ENCODE measurements around the gene UPF3A.
"Not testable (repeated sequence)": the region's sequence is repeated elsewhere in the genome, so short reads cannot be mapped to it uniquely, and the experiment has no call there.

Gene UPF3A, protein sequence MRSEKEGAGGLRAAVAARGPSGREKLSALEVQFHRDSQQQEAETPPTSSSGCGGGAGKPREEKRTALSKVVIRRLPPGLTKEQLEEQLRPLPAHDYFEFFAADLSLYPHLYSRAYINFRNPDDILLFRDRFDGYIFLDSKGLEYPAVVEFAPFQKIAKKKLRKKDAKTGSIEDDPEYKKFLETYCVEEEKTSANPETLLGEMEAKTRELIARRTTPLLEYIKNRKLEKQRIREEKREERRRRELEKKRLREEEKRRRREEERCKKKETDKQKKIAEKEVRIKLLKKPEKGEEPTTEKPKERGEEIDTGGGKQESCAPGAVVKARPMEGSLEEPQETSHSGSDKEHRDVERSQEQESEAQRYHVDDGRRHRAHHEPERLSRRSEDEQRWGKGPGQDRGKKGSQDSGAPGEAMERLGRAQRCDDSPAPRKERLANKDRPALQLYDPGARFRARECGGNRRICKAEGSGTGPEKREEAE

DNA sequence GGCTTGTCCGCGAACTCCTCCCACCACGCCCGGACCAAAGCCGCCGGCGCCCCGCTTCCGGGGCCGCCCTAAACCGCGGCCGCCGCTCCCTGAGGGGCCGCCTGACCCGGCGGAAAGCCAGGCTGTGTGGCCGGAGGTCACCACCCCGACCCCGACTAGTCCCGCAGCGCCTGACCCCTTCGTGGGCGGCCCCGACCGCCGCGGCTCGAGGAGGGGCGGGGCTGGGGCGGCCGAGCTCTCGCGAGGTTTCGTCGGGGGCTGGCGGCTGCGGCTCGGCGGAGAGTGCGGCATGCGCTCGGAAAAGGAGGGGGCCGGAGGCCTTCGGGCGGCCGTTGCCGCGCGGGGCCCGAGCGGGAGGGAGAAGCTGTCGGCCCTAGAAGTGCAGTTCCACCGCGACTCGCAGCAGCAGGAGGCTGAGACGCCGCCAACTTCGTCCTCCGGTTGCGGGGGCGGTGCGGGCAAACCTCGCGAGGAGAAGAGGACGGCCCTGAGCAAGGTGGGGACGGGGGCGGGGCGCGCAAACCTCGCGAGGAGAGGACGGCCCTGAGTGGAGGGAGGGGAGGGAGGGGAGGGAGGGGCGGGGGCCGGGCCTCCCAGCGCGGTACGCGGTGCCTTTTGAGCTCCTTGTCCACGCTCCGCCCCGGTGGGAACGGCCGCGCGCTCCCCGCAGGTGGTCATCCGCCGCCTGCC lies at the start of gene UPF3A:
UPF3A (plus strand) TSS at position 251 of the 690 bp plus-strand sequence; CDS start at position 290, 39 bp downstream.
- DNase-seq (ENCODE audit: low read depth in 2 of 2): peak; percentile 86 to 88

- DNase-seq (ENCODE audit: low read depth in 2 of 2): no peak
Measured at GRCh38 chr13:114231886-114232285, 49.5 kb upstream of the UPF3A start.

GRCh38 chr13:114234266-114234644 lies 47.1 kb upstream of the UPF3A start:
- no peak for DNase-seq (ENCODE audit: low read depth in 2 of 2)

DNA sequence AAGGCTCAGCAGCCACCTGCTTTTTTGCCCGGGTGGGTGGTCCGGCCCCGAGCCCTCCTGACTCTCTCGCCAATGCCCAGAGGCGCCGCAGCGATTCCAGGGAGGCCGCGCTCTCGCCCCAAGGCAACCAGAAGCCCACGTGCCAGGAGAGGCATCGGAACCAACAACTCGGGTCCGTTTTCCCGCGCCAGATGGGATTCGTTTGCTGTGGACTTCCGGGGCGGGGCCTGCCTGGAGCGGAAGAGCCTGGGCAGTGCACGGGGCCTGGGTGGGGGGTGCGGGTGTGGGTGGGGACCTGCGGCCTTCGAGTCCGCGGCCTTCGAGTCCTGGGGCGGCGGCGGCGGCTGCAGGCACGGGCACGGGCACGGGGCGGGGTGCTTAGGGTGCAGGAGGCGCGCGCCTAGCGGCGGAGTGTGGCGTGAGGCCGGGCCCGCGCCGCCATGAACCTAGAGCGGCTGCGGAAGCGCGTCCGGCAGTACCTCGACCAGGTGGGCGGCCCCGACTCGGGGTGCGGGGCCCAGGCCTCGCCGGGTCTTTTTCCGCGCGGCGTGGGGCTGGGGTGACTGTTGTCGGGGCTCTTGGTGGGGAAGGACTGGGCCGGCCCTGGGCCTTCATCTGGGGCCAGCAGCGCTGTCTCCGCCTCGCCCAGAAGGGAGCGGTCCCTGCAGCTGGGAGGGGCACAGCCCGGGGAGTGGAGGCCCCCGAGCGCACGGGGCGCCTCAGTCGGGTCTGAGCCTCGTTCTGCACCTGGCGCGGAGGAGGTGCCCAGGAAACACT lies 46.6 kb upstream of the UPF3A start, which contains the start of gene CDC16:
CDC16 (plus strand) TSS at position 253 of the 777 bp plus-strand sequence; CDS start at position 441, 188 bp downstream.
- peak; percentile 80 for DNase-seq (ENCODE audit: low read depth in 2 of 2)

- no peak for DNase-seq (ENCODE audit: low read depth in 2 of 2)
Measured at GRCh38 chr13:114235697-114236096, 45.7 kb upstream of the UPF3A start.

DNA sequence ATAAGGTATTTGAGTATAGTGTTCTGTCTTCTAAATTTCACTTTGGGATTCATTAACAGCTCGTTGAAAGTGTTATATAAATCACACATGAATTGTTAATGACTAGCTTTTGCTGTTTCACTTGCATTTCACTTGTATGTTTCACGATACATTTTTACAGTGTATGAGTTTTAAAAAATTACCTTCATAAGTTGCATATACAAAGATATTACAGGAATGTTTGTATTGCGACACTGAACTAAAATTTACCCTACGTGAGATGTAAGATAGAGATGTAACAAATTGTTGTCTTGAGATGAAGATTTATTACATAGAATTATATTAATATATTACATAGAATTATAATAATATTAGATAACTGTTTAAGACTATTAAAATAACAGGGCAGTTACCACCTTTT lies 45.2 kb upstream of the UPF3A start:
- no peak for DNase-seq (ENCODE audit: low read depth in 2 of 2)

GRCh38 chr13:114237415-114238112 lies 43.8 kb upstream of the UPF3A start:
- DNase-seq (ENCODE audit: low read depth in 2 of 2): no peak

- no peak for DNase-seq (ENCODE audit: low read depth in 2 of 2)
Measured at GRCh38 chr13:114241918-114242317, 39.5 kb upstream of the UPF3A start.

DNA sequence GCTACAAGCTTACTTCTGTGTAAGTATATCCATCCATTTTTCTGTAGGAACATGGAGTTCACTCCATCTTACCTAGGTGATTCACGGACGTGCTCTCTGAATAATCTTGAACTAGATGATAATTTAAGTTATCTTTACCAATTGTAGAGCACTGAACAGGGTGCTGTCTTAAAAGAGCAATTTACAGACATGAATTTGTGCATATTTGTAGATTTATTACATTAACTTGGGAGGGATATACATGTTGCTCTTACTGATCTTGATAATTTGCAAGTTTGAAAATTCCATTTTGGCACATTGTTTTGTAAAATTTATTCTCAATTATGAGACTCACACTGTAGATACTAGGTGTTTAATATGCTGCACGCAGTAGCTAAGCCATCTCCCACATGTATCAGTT lies 37.4 kb upstream of the UPF3A start:
- no peak for DNase-seq (ENCODE audit: low read depth in 2 of 2)

GRCh38 chr13:114244637-114245036 lies 36.8 kb upstream of the UPF3A start:
- DNase-seq (ENCODE audit: low read depth in 2 of 2): no peak

DNA sequence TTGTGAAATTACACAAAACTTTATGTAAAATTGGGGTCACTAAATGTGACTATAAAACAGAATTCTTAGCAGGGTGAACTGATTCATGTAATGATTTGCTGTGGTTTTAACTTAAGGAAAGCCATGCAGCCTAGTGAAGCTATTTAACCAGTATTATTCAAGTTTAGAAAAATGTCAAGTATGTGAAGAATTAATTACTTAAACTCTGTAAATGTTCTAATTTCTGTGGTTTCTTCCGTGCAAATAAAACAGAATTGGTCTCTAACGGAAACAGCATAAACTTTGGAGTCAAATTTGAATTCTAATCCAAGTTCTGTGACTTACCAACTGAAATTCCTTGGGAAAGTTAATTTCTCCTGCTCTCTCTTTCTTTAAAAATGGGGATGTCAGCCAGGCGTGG lies 33.4 kb upstream of the UPF3A start:
- peak; percentile 44 to 49 for DNase-seq (ENCODE audit: low read depth in 2 of 2)

- no peak for DNase-seq (ENCODE audit: low read depth in 2 of 2)
Measured at GRCh38 chr13:114249077-114249476, 32.3 kb upstream of the UPF3A start.

DNA sequence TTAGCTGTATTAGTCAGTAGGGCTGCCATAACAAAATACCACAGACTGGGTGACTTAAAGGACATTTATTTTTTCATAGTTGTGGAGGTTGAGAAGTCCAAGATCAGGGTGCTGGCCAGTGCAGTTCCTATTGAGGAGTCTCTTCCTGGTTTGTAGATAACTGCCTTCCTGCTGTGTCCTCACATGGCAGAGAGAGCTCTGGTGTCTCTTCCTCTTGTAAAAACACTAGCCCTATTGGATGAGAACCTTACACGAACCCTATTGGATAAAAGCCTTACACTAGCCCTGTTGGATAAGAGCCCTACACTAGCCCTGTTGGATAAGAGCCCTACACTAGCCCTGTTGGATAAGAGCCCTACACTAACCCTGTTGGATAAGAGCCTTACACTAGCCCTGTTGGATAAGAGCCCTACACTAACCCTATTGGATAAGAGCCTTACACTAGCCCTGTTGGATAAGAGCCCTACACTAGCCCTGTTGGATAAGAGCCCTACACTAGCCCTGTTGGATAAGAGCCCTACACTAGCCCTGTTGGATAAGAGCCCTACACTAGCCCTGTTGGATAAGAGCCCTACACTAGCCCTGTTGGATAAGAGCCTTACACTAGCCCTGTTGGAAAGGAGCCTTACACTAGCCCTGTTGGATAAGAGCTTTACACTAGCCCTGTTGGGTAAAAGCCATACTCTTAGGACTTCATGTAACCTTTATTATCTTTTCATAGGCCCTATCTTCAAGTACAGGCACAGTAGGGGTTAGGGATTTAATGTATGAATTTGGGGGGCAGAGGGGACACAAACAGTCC lies 29.6 kb upstream of the UPF3A start:
- DNase-seq (ENCODE audit: low read depth in 2 of 2): not testable (repeated sequence)

DNA sequence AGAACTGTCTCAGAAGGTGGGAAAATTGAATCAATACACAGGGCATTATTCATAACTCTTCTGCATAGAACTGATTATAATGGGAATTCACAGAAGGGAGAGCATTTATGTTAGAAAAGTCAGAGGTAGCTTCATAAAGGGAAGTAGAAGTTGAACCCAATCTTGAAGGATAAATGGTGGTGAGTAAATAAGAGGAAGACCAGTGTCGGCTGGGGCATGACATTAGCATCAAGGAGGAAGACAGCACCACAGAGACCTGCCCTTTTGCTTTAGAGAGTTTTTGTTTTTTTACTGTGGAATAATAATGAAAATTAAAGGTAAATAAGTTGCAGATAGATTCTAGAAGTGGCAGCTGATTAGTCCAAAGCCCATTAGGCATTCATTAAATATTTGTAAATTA lies 24.9 kb upstream of the UPF3A start:
- DNase-seq (ENCODE audit: low read depth in 2 of 2): no peak

GRCh38 chr13:114257014-114257413 lies 24.4 kb upstream of the UPF3A start:
- DNase-seq (ENCODE audit: low read depth in 2 of 2): no peak

DNA sequence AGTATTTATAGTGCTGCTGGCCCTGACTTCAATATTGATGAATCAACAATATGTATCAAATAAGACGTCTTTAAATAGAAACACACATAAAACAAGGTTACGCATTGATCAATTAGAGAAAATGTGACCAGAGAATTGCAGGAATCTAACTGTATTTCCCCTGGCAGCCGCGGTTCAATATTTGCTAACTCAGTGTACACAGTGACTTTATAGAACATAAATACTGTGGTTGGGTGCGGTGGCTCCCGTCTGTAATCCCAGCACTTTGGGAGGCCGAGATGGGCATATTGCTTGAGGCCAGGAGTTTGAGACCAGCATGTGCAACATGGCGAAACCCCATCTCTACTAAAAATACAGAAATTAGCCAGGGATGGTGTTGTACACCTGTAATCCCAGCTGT lies 22.8 kb upstream of the UPF3A start:
- DNase-seq (ENCODE audit: low read depth in 2 of 2): no peak

- DNase-seq (ENCODE audit: low read depth in 2 of 2): no peak
Measured at GRCh38 chr13:114259374-114259773, 22.0 kb upstream of the UPF3A start.

DNA sequence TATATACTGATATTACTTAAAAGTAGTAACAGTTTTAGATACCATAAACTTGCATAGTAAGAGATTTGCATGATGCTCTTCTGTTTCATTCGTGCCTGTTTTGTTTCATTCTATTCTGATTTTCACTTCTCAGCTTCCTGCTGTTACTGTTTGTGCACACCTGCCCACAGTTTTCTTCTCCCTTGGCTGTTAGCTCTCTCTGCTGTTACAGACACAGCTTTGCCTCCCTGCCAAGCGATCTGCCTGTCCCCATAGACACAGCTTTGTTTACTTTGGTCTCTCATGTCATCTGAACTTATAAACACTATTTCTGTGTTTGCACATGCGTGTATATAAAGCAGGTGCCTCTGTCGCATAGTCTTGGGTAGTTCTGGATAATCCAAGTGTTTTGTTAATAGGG lies 21.4 kb upstream of the UPF3A start:
- DNase-seq (ENCODE audit: low read depth in 2 of 2): no peak

DNA sequence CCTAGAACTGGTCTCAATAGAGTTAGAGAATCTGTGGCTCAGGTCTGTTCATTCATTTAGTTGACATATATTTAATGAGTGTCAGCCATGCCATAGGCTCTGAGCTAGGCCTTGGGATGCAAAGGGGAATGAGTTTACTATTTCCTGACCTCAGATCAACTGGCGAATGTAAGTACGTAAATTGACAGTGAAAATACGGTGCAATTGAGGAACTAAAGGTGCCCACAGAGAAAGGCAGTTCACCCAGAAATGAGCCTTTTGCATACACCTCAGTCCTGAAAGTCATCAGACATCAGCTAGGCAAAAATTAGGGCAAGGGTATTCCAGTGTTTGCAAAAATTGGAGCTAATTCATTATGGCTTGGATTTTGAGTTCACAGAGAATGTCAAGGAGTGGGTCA lies 20.6 kb upstream of the UPF3A start:
- no peak for DNase-seq (ENCODE audit: low read depth in 2 of 2)

DNA sequence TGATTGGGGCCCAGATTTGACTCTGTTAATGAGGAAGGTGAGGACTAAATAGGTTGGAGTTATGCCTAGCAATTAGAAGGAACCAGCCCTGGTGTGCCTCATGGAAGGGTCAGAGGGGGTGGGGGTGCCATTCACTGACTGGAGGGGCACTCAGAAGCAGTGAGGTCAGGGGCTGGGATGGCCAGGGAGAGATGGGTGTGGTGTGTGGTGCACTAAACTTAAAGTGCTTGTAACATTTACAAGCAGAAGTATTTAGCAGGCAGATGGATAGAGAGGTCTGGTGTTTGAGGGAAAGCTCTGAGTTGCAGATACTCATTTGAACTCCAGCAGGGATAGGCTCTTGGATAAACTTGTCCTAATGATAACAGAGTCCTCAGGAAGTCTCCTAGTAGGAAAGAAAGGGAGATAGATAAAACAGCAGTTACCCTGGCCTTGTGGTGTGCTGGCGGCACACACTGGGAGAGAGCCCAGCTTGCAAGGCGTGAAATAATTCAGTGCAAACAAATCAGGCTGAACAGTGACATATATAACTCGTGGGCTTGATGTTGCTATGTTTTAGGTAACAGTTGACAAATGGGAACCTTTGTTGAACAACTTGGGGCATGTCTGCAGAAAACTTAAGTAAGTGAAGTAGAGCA lies 20.0 kb upstream of the UPF3A start:
- DNase-seq (ENCODE audit: low read depth in 2 of 2): no peak
